ENCODE data around the gene TM4SF5. TPM values are rescaled to one million over a fixed set of nuclear protein-coding genes. Genes with fewer than 3 reads are reported as not detected.
A peak's percentile ranks its signal among the peaks of the same experiment; 100 is the strongest.

Gene TM4SF5
- total and polyA plus RNA-seq, 10 donors: not detected

GRCh38 chr17:4766201-4766600, 5.5 kb upstream of the TM4SF5 start:
- WGBS, 5 donors: 46 to 66% (median 55%) methylated on average over 3 of the region's 3 CpGs
- no peak for DNase-seq
- no peak overlapping the region for H3K4me3 ChIP-seq
- no peaks in the 10 kb centered on the region for H3K27me3 ChIP-seq (replicated peaks in 1 of 7)
- H3K27ac ChIP-seq: peak overlapping the region in 7 of 8 donors; percentile 41 to 87 (median 77)
- intact Hi-C loops (cut with DNase I; ENCODE audit: low total_unique reads): no loop called here
- no peaks in the 10 kb centered on the region for H3K36me3 ChIP-seq
- peak in 1 of 3 donors; percentile 43 for TF ChIP-seq POLR2AphosphoS5 (IDR thresholded peaks at IDR 0.05)
- no peak for TF ChIP-seq CTCF (IDR thresholded peaks at IDR 0.05 in 8 of 11, conservative IDR thresholded peaks at IDR 0.05 in 3 of 11)
- peaks cover 0 to 30% (median 7%) of the 10 kb centered on the region in 6 donors for H3K4me1 ChIP-seq
- H3K9me3 ChIP-seq: no peaks in the 10 kb centered on the region

GRCh38 chr17:4766723-4767122, 5.0 kb upstream of the TM4SF5 start:
- WGBS, 5 donors: 70 to 76% (median 73%) methylated on average over 9 of the region's 9 CpGs
- H3K27me3 ChIP-seq (replicated peaks in 1 of 7): no peaks in the 10 kb centered on the region
- peak overlapping the region in 6 of 8 donors; percentile 73 to 87 (median 82) for H3K27ac ChIP-seq
- intact Hi-C loops (cut with DNase I; ENCODE audit: low total_unique reads): no loop called here
- DNase-seq: no peak
- TF ChIP-seq POLR2A (IDR thresholded peaks at IDR 0.05) (no peak), POLR2AphosphoS5 (IDR thresholded peaks at IDR 0.05) (no peak), CTCF (IDR thresholded peaks at IDR 0.05 in 8 of 11, conservative IDR thresholded peaks at IDR 0.05 in 3 of 11) (no peak)
- H3K9me3 ChIP-seq: no peaks in the 10 kb centered on the region
- no peaks in the 10 kb centered on the region for H3K36me3 ChIP-seq
- no peak overlapping the region for H3K4me3 ChIP-seq
- peaks cover 0 to 35% (median 9%) of the 10 kb centered on the region in 6 donors for H3K4me1 ChIP-seq

GRCh38 chr17:4768298-4768697, 3.4 kb upstream of the TM4SF5 start:
- WGBS, 5 donors: 74 to 86% (median 79%) methylated on average over 6 of the region's 6 CpGs
- Histone ChIP-seq H3K27ac (peak overlapping the region in 3 of 8 donors; percentile 52 to 87 (median 62)), H3K36me3 (no peaks in the 10 kb centered on the region), H3K27me3 (replicated peaks in 1 of 7) (peaks cover 0 to 4% (median 0%) of the 10 kb centered on the region in 7 donors), H3K9me3 (no peaks in the 10 kb centered on the region), H3K4me1 (peaks cover 0 to 37% (median 9%) of the 10 kb centered on the region in 6 donors), H3K4me3 (no peak overlapping the region)
- DNase-seq: no peak
- intact Hi-C loops (cut with DNase I; ENCODE audit: low total_unique reads): no loop called here
- TF ChIP-seq CTCF (IDR thresholded peaks at IDR 0.05 in 8 of 11, conservative IDR thresholded peaks at IDR 0.05 in 3 of 11) (no peak), POLR2AphosphoS5 (IDR thresholded peaks at IDR 0.05) (peak in 1 of 3 donors; percentile 45)

GRCh38 chr17:4769628-4770027, 2.1 kb upstream of the TM4SF5 start:
- intact Hi-C loops (cut with DNase I; ENCODE audit: low total_unique reads): no loop called here
- Histone ChIP-seq H3K4me3 (no peak overlapping the region), H3K9me3 (no peaks in the 10 kb centered on the region), H3K36me3 (no peaks in the 10 kb centered on the region), H3K27ac (no peak overlapping the region), H3K27me3 (replicated peaks in 1 of 7) (peaks cover 0 to 4% (median 0%) of the 10 kb centered on the region in 7 donors), H3K4me1 (peaks cover 0 to 30% (median 7%) of the 10 kb centered on the region in 6 donors)
- WGBS, 5 donors: 91 to 98% (median 97%) methylated on average over 2 of the region's 2 CpGs
- TF ChIP-seq POLR2AphosphoS5 (IDR thresholded peaks at IDR 0.05): no peak
- no peak for TF ChIP-seq POLR2A (IDR thresholded peaks at IDR 0.05)
- TF ChIP-seq CTCF (IDR thresholded peaks at IDR 0.05 in 8 of 11, conservative IDR thresholded peaks at IDR 0.05 in 3 of 11): no peak
- no peak for DNase-seq

Data from spleen (tissue), 11 donors.